H1 (cell line): ENCODE data around the gene PIK3R3. TPM values are rescaled to one million over a fixed set of nuclear protein-coding genes. Genes with fewer than 3 reads are reported as not detected.

Experiments used
- ASH2L ChIP-seq: fragments of 200-600, 300-600 bp; sonication (generic); IDR thresholded peaks from one replicate; pipeline ENCODE4 v1.7.1; 2017; ENCODE audit warnings: low read length
- CTCF ChIP-seq, 3 experiments: IDR thresholded peaks; 1 replicate in 2 of 3; 2 replicates in 1 of 3; pipeline versions ENCODE4 v1.5.1 to v1.6.1; 2011; ENCODE audit warnings: low read length in 3 of 3, mild to moderate bottlenecking in 3 of 3, inconsistent platforms in 2 of 3, low read depth in 1 of 3, moderate library complexity in 1 of 3; ENCODE audit not compliant: insufficient read depth in 1 of 3; ENCODE audit errors: control extremely low read depth in 1 of 3
- HDAC6 ChIP-seq: IDR thresholded peaks from one replicate; pipeline ENCODE4 v1.7.1; 2012; ENCODE audit warnings: low read depth, mild to moderate bottlenecking, inconsistent platforms, low read length, moderate library complexity
- JUND ChIP-seq: IDR thresholded peaks from 2 replicates; pipeline ENCODE4 v1.6.1; 2011; ENCODE audit warnings: mild to moderate bottlenecking, improper control_type of control experiment, low read length
- RBBP5 ChIP-seq: IDR thresholded peaks from 2 replicates; pipeline ENCODE4 v1.7.1; 2012; ENCODE audit warnings: low read depth, mild to moderate bottlenecking, inconsistent platforms, low read length, moderate library complexity, borderline replicate concordance
- ZNF274 ChIP-seq: IDR thresholded peaks from 2 replicates; pipeline ENCODE4 v1.7.0; 2012; ENCODE audit warnings: low read length, borderline replicate concordance; ENCODE audit errors: extremely low read depth
- polyA plus RNA-seq, 7 experiments: library from polyadenylated mRNA; depleted of rRNA in 3 of 7; stranded (reverse) in 5 of 7; unstranded in 2 of 7; fragments of >200 nt in 5 of 7; fragments of 200-250 nt in 2 of 7; gene quantifications; 1 replicate in 5 of 7; 2 replicates in 1 of 7; 4 replicates in 1 of 7; pipeline versions ENCODE4 v1.2.1 to v1.2.3, GENCODE V29; 2011 to 2013; ENCODE audit warnings: missing spikeins in 2 of 7, mixed read lengths in 2 of 7
- total RNA-seq: library from RNA; stranded (reverse); fragmentation: NEBNext Ultra II Directional; extraction: Animal tissue kit (Norgen Biotek cat#: 25700); gene quantifications from 2 replicates; pipeline ENCODE4 v1.2.1, GENCODE V29; 2021

PIK3R3 gene
- total and polyA plus RNA-seq, 2 of the 8 experiments (the other 6 are each of a cell fraction or from before 2014, with no cell fraction given) = 5.3 to 13.6 TPM

- TF ChIP-seq CTCF (IDR thresholded peaks at IDR 0.05; ENCODE audit: control extremely low read depth in 1 of 3, insufficient read depth in 1 of 3, low read depth in 1 of 3, low read length in 3 of 3) (no peak), HDAC6 (no peak), ZNF274 (no peak), ASH2L (no peak), JUND (no peak), RBBP5 (no peak)
Observed at GRCh38 chr1:46134660-46135331, 2.4 kb upstream of the PIK3R3 start (continued).
